Ovary (tissue), 9 donors: ENCODE measurements around the gene GNAT3. TPM values are rescaled to one million over a fixed set of nuclear protein-coding genes. Genes with fewer than 3 reads are reported as not detected.

Experiments
- DNase-seq, 5 donors: peaks; one replicate each; pipeline ENCODE4 v3.0.0-alpha.2; 2019 to 2020
- H3K27ac ChIP-seq, 2 donors: fragments of 200-600 bp; one replicate each; pipeline versions ENCODE4 v1.5.1 to v1.8.0; 2019 to 2022
- H3K27me3 ChIP-seq: fragments of 200-600 bp; one replicate; pipeline ENCODE4 v1.8.0; 2022
- H3K36me3 ChIP-seq: fragments of 200-600 bp; sonication (generic); one replicate; pipeline ENCODE4 v1.5.1; 2019
- H3K4me1 ChIP-seq: one replicate; pipeline ENCODE4 v1.8.1; 2013; ENCODE audit warnings: mild to moderate bottlenecking, moderate library complexity; ENCODE audit not compliant: insufficient read depth
- H3K4me3 ChIP-seq: fragments of 200-600 bp; sonication (generic); one replicate; pipeline ENCODE4 v1.5.1; 2017
- H3K9me3 ChIP-seq, 2 donors: fragments of 200-600 bp in 1 of 2; sonication (generic) in 1 of 2; one replicate each; pipeline versions ENCODE4 v1.5.1 to v1.8.1; 2013 to 2019; ENCODE audit warnings: mild to moderate bottlenecking in 1 of 2, moderate library complexity in 1 of 2
- CTCF ChIP-seq, 3 donors: fragments of 450-650 bp in 2 of 3; fragments of 200-600 bp in 1 of 3; IDR thresholded peaks; one replicate each; pipeline versions ENCODE4 v1.5.1 to v1.8.0; 2016 to 2022; ENCODE audit warnings: antibody characterized with exemption in 3 of 3, mild to moderate bottlenecking in 1 of 3
- EP300 ChIP-seq: sonication (generic); formaldehyde crosslinking; IDR thresholded peaks from one replicate; pipeline ENCODE4 v1.6.1; 2017; ENCODE audit warnings: antibody characterized with exemption
- POLR2A ChIP-seq: fragments of 450-650 bp; IDR thresholded peaks from one replicate; pipeline ENCODE4 v1.6.1; 2017; ENCODE audit warnings: antibody characterized with exemption, mild to moderate bottlenecking, moderate library complexity
- WGBS, 3 donors: extraction: QIAGEN DNeasy Blood & Tissue Kit in 1 of 3; methylation state at CpG; one replicate each; pipeline versions ENCODE4 v1.1.5 to v1.1.7; 2013 to 2017; 5-methylcytosine and 5-hydroxymethylcytosine counted together
- intact Hi-C, 4 donors: fragments of 100-400 bp; cut with DNase I; formaldehyde crosslinking; loops; one replicate each; pipeline versions ENCODE4 v1.11.0 to v1.15.1; 2022 to 2023
- polyA plus RNA-seq, 2 donors: library from polyadenylated mRNA; stranded (reverse); fragments of 200-250 nt in 1 of 2; fragments of 350-450 nt in 1 of 2; fragmentation: Illumina TruSeq in 1 of 2; extraction: RNeasy Lipid Tissue Mini Kit (QIAGEN cat#74804) in 1 of 2; gene quantifications; one replicate each; pipeline ENCODE4 v1.2.3, GENCODE V29; 2013 to 2014
- total RNA-seq, 7 donors: library from RNA; depleted of rRNA in 2 of 7; stranded (reverse); fragments of >200 nt in 2 of 7; fragmentation: NEBNext Ultra II Directional in 3 of 7; extraction: Animal tissue kit (Norgen Biotek cat#: 25700) in 3 of 7; gene quantifications; one replicate each; pipeline versions ENCODE4 v1.1.0 to v1.2.4, GENCODE V29; 2016 to 2023
- donor health status: DM: no; HTN: no; CAD: no; lungs with moderate emphysema.
- donor health status: DM: no; HTN: no; CAD: no.
- donor health status: Bipolar disorder and iron deficiency.
- donor health status: DM: yes; HTN: yes; CAD: no.
- donor health status: DM: no; HTN: no; CAD: no.
- donor health status: DM: yes; HTN: yes; CAD: no.

The GNAT3 gene
- total and polyA plus RNA-seq, 9 donors, result not detected

- intact Hi-C loops, result no loop called here
- no peaks in the 10 kb centered on the region for H3K9me3 ChIP-seq
- H3K27me3 ChIP-seq, result no peaks in the 10 kb centered on the region
- DNase-seq, result no peak
- TF ChIP-seq EP300, result no peak
- TF ChIP-seq CTCF (IDR thresholded peaks at IDR 0.05), result no peak
- TF ChIP-seq POLR2A, result no peak
- no peak overlapping the region for H3K4me3 ChIP-seq
- no peaks in the 10 kb centered on the region for H3K36me3 ChIP-seq
- 93 to 96% (median 93%) methylated on average over 2 of the region's 2 CpGs for WGBS, 3 donors
- H3K4me1 ChIP-seq, result no peaks in the 10 kb centered on the region
- H3K27ac ChIP-seq, result no peak overlapping the region
These were observed 16.8 kb upstream of the GNAT3 start for GRCh38 chr7:80528689-80529088.

- Histone ChIP-seq H3K27me3 (no peaks in the 10 kb centered on the region), H3K36me3 (no peaks in the 10 kb centered on the region), H3K9me3 (no peaks in the 10 kb centered on the region), H3K4me1 (no peaks in the 10 kb centered on the region), H3K4me3 (no peak overlapping the region), H3K27ac (no peak overlapping the region)
- intact Hi-C loops, result no loop called here
- TF ChIP-seq EP300, result no peak
- TF ChIP-seq POLR2A, result no peak
- TF ChIP-seq CTCF (IDR thresholded peaks at IDR 0.05), result no peak
- DNase-seq, result no peak
- 85 to 89% (median 86%) methylated on average over 4 of the region's 4 CpGs for WGBS, 3 donors
These were observed 14.6 kb upstream of the GNAT3 start for GRCh38 chr7:80526472-80526871.

GRCh38 chr7:80524693-80525092 lies 12.8 kb upstream of the GNAT3 start:
- Histone ChIP-seq H3K9me3 (no peaks in the 10 kb centered on the region), H3K27me3 (no peaks in the 10 kb centered on the region), H3K36me3 (no peaks in the 10 kb centered on the region), H3K4me3 (no peak overlapping the region), H3K27ac (no peak overlapping the region), H3K4me1 (no peaks in the 10 kb centered on the region)
- no peak for TF ChIP-seq EP300
- no peak for TF ChIP-seq POLR2A
- no peak for TF ChIP-seq CTCF (IDR thresholded peaks at IDR 0.05)
- intact Hi-C loops, result no loop called here
- 91 to 94% (median 92%) methylated on average over 9 of the region's 9 CpGs for WGBS, 3 donors
- DNase-seq, result no peak

- Histone ChIP-seq H3K36me3 (no peaks in the 10 kb centered on the region), H3K4me3 (no peak overlapping the region), H3K9me3 (no peaks in the 10 kb centered on the region), H3K27ac (no peak overlapping the region), H3K27me3 (no peaks in the 10 kb centered on the region), H3K4me1 (peaks cover 1% of the 10 kb centered on the region)
- TF ChIP-seq CTCF (IDR thresholded peaks at IDR 0.05), result no peak
- no peak for DNase-seq
- intact Hi-C loops, result no loop called here
- whole genome bisulfite sequencing, 3 donors, result 94 to 96% (median 95%) methylated on average over 2 of the region's 2 CpGs
These were observed 9.9 kb upstream of the GNAT3 start for GRCh38 chr7:80521809-80522208.

- no peak for DNase-seq
- WGBS, 3 donors, result 81 to 97% (median 90%) methylated on average over 2 of the region's 2 CpGs
- H3K4me3 ChIP-seq, result no peak overlapping the region
- no peaks in the 10 kb centered on the region for H3K36me3 ChIP-seq
- no peaks in the 10 kb centered on the region for H3K9me3 ChIP-seq
- intact Hi-C loops, result no loop called here
- no peak for TF ChIP-seq EP300
- TF ChIP-seq POLR2A, result no peak
- no peak for TF ChIP-seq CTCF (IDR thresholded peaks at IDR 0.05)
- no peaks in the 10 kb centered on the region for H3K27me3 ChIP-seq
- H3K27ac ChIP-seq, result no peak overlapping the region
- H3K4me1 ChIP-seq, result peaks cover 1% of the 10 kb centered on the region
These were observed 8.3 kb upstream of the GNAT3 start for GRCh38 chr7:80520199-80520598.
